ENCODE measurements around the gene MRPL53. TPM values are rescaled to one million over a fixed set of nuclear protein-coding genes. Genes with fewer than 3 reads are reported as not detected.

Gene MRPL53
- total and polyA plus RNA-seq, 9 of the 15 experiments (the other 6 are each of a cell fraction or from before 2014, with no cell fraction given): 11.5 to 87.9 (median 41.1) TPM

- in situ Hi-C loops (cut with MboI) (no loop called here), intact Hi-C loops (cut with micrococcal nuclease) (loop anchor here (1.0 kb wide), 2 partner anchors 22 to 80 kb away; partner anchors contain the start of genes AUP1 and HTRA2)
- no peak for TF ChIP-seq FOSL1 (tag; conservative IDR thresholded peaks at IDR 0.05)
- no peak for TF ChIP-seq KLF16 (IDR thresholded peaks at IDR 0.05)
- peak; percentile 93 for TF ChIP-seq RBBP5 (IDR thresholded peaks at IDR 0.05; ENCODE audit: borderline replicate concordance, insufficient read depth, low read length, poor library complexity, severe bottlenecking)
- no peak for TF ChIP-seq ZNF644 (tag; IDR thresholded peaks at IDR 0.05; ENCODE audit: low read depth)
- no peak for TF ChIP-seq EWSR1 (IDR thresholded peaks at IDR 0.05; ENCODE audit: borderline replicate concordance, low read depth, partially characterized antibody)
- no peak for TF ChIP-seq SMARCC2 (IDR thresholded peaks at IDR 0.05; ENCODE audit: low read depth)
- no peak for TF ChIP-seq TRIM28 (IDR thresholded peaks at IDR 0.05)
- TF ChIP-seq, protein P1, sequence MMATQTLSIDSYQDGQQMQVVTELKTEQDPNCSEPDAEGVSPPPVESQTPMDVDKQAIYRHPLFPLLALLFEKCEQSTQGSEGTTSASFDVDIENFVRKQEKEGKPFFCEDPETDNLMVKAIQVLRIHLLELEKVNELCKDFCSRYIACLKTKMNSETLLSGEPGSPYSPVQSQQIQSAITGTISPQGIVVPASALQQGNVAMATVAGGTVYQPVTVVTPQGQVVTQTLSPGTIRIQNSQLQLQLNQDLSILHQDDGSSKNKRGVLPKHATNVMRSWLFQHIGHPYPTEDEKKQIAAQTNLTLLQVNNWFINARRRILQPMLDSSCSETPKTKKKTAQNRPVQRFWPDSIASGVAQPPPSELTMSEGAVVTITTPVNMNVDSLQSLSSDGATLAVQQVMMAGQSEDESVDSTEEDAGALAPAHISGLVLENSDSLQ (IDR thresholded peaks at IDR 0.05): no peak
- no peak for TF ChIP-seq BRF1 (IDR thresholded peaks at IDR 0.05; ENCODE audit: borderline replicate concordance, extremely low read depth, insufficient read length)
- no peak for TF ChIP-seq HNRNPUL1 (IDR thresholded peaks at IDR 0.05; ENCODE audit: low read length)
- 0 out of 2 replicates have a peak, but pooled peaks have one; percentile 43 for TF ChIP-seq DMBX1 (CRISPR knock-in tag; IDR thresholded peaks at IDR 0.05; ENCODE audit: borderline replicate concordance)
- peak; percentile 89 for TF ChIP-seq ZNF395 (CRISPR knock-in tag; IDR thresholded peaks at IDR 0.05)
- no peak for TF ChIP-seq ZC3H8 (IDR thresholded peaks at IDR 0.05)
- TF ChIP-seq HDGF (IDR thresholded peaks at IDR 0.05): no peak
- no peak for TF ChIP-seq PYGO2 (tag; IDR thresholded peaks at IDR 0.05)
Measured at GRCh38 chr2:74507145-74507925, 34.9 kb upstream of the MRPL53 start, which contains the start of gene PCGF1. Gene PCGF1, minus strand, starts transcription at chr2:74507695. Its CDS starts 27 bp downstream, at chr2:74507668.

More at GRCh38 chr2:74507145-74507925, 34.9 kb upstream of the MRPL53 start, which contains the start of gene PCGF1:
- no TSS peak for BruUV-seq (replicated peaks)
- Histone ChIP-seq H3K9ac (ENCODE audit: insufficient read depth in 1 of 2, low read depth in 2 of 2, low read length in 2 of 2) (peak within 1 kb of the TSS; percentile 95 to 96), H2AFZ (ENCODE audit: low read depth, low read length) (peak within 1 kb of the TSS; percentile 99), H4K20me1 (replicated peaks; ENCODE audit: control insufficient read depth, insufficient read depth, low read length) (no peaks in the 10 kb centered on the region), H3K4me1 (replicated peaks in 1 of 2; ENCODE audit: control insufficient read depth in 2 of 2, insufficient read depth in 2 of 2, low read length in 2 of 2) (peaks cover 36 to 55% of the 10 kb centered on the region in 2 experiments; a peak in 4 of 5 replicates), H3K4me3 (peak within 1 kb of the TSS; percentile 78), H3K27ac (ENCODE audit: extremely low read depth, low read depth, low read length) (peak within 1 kb of the TSS; percentile 97), H3K79me2 (ENCODE audit: control insufficient read depth, insufficient read depth, low read length) (peaks cover 46% of the 10 kb centered on the region), H3K9me1 (ENCODE audit: control insufficient read depth, insufficient read depth, low read length) (no peaks in the 10 kb centered on the region), H3K27me3 (ENCODE audit: control insufficient read depth in 2 of 2, insufficient read depth in 2 of 2, low read length in 2 of 2) (no peaks in the 10 kb centered on the region), H3K36me3 (ENCODE audit: control insufficient read depth, insufficient read depth, low read length) (peaks cover 13% of the 10 kb centered on the region; the same call in 2 of the 3 replicates), H3K9me3 (replicated peaks; ENCODE audit: control insufficient read depth, insufficient read depth, low read depth, low read length) (no peaks in the 10 kb centered on the region), H3K4me2 (ENCODE audit: insufficient read depth, low read length) (peak within 1 kb of the TSS; percentile 94)
- WGBS (ENCODE audit: insufficient coverage, low coverage, missing lambda C conversion rate): 0% methylated on average over 51 of the region's 56 CpGs
- peak; percentile 80 for ATAC-seq
- DNase-seq (ENCODE audit: extremely low read depth in 1 of 4, low spot score in 3 of 4): peak; percentile 95 to 99 (median 96)
- CTCF ChIA-PET (ENCODE audit: low intra/inter-chr PET ratio): no interaction called here
- POLR2A ChIA-PET: interaction anchor here (0.6 to 2.6 kb wide), 7 partner anchors 12 to 132 kb away, joined by 3 to 9 read pairs (median 5); partner anchors contain the start of genes CCDC142 and TTC31
- peak; percentile 92 for FAIRE-seq
